ENCODE results near the gene PLOD1. TPM values are rescaled to one million over a fixed set of nuclear protein-coding genes. Genes with fewer than 3 reads are reported as not detected.
A peak's percentile ranks its signal among the peaks of the same experiment; 100 is the strongest.
"Not testable (repeated sequence)": the region's sequence is repeated elsewhere in the genome, so short reads cannot be mapped to it uniquely, and the experiment has no call there.

PLOD1 gene
- total RNA-seq, 1 donor from 2014 or later = 204 TPM

- H3K4me3 Mint-ChIP-seq (ENCODE audit: unreplicated experiment) = no peak overlapping the region
- no peaks in the 10 kb centered on the region for H3K4me1 Mint-ChIP-seq (ENCODE audit: unreplicated experiment)
- peaks cover 60% of the 10 kb centered on the region for H3K36me3 Mint-ChIP-seq (ENCODE audit: unreplicated experiment)
- DNase-seq (ENCODE audit: extremely low spot score, unreplicated experiment) = no peak
- no peaks in the 10 kb centered on the region for H3K9me3 Mint-ChIP-seq (ENCODE audit: unreplicated experiment)
- TF ChIP-seq CTCF (IDR thresholded peaks at IDR 0.05) = no peak
- H3K27ac Mint-ChIP-seq (ENCODE audit: unreplicated experiment) = peak overlapping the region; percentile 50
- no peaks in the 10 kb centered on the region for H3K27me3 Mint-ChIP-seq (ENCODE audit: unreplicated experiment)
Observed at GRCh38 chr1:12001996-12002493, 67.5 kb downstream of the PLOD1 start.

DNA sequence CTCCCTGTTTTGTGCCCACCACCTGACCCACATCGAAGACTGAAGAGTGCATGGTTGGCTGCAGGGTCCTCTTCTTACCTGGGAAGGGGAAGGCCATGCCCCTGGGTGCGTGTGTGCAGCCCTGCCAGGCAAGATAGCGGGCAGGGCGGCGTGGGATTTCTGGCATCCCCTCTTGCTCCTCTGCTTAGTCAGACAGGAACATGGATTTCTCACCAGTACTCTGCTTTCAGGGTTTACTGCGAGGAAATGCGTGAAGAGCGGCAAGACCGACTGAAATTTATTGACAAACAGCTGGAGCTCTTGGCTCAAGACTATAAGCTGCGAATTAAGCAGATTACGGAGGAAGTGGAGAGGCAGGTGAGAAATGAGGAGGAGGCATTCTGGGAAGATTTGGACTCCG lies 69.2 kb downstream of the PLOD1 start:
- no peak for TF ChIP-seq CTCF (IDR thresholded peaks at IDR 0.05)
- no peak for DNase-seq (ENCODE audit: extremely low spot score, unreplicated experiment)
- Mint-ChIP-seq H3K4me3 (ENCODE audit: unreplicated experiment) (no peak overlapping the region), H3K9me3 (ENCODE audit: unreplicated experiment) (no peaks in the 10 kb centered on the region), H3K27me3 (ENCODE audit: unreplicated experiment) (no peaks in the 10 kb centered on the region), H3K27ac (ENCODE audit: unreplicated experiment) (no peak overlapping the region), H3K36me3 (ENCODE audit: unreplicated experiment) (peaks cover 56% of the 10 kb centered on the region), H3K4me1 (ENCODE audit: unreplicated experiment) (no peaks in the 10 kb centered on the region)

GRCh38 chr1:12005488-12006166 lies 71.1 kb downstream of the PLOD1 start:
- H3K27ac Mint-ChIP-seq (ENCODE audit: unreplicated experiment) = no peak overlapping the region
- H3K36me3 Mint-ChIP-seq (ENCODE audit: unreplicated experiment) = peaks cover 56% of the 10 kb centered on the region

DNA sequence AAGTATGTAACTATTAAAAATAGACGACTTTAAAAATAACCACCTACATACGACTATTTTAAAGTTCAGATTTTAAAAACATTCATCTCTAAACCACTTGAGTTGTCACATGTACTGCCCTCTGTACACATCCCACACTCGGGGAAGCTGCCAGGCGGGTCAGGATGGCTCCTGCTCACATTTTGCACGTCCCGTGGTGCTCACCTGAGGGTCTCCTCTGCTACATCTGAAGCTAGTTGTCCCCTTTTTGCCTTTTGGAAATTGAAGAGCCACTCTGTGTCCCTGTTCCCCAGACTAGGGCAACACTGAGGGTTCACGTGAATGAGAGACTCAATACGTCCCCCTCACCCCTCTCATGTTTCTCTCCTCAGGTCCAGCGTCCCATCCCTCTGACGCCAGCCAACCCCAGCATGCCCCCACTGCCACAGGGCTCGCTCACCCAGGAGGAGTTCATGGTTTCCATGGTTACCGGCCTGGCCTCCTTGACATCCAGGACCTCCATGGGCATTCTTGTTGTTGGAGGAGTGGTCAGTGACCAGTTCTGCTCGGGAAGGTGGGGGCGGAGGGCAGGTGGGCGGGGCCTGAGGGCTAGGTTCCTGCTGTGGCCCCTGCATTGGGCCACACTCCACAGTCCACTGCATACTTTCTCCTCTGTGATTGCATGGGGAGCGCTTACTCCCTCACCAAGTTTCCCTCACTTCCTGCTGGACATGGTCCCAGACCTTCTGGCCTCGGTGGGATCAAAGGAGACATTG lies 71.8 kb downstream of the PLOD1 start:
- Mint-ChIP-seq H3K4me1 (ENCODE audit: unreplicated experiment) (no peaks in the 10 kb centered on the region), H3K9me3 (ENCODE audit: unreplicated experiment) (no peaks in the 10 kb centered on the region), H3K4me3 (ENCODE audit: unreplicated experiment) (no peak overlapping the region), H3K27me3 (ENCODE audit: unreplicated experiment) (no peaks in the 10 kb centered on the region), H3K36me3 (ENCODE audit: unreplicated experiment) (peaks cover 60% of the 10 kb centered on the region), H3K27ac (ENCODE audit: unreplicated experiment) (no peak overlapping the region)
- no peak for TF ChIP-seq CTCF (IDR thresholded peaks at IDR 0.05)
- DNase-seq (ENCODE audit: extremely low spot score, unreplicated experiment) = no peak

More at GRCh38 chr1:12005488-12006166, 71.1 kb downstream of the PLOD1 start:
- Mint-ChIP-seq H3K4me3 (ENCODE audit: unreplicated experiment) (no peak overlapping the region), H3K4me1 (ENCODE audit: unreplicated experiment) (no peaks in the 10 kb centered on the region), H3K27me3 (ENCODE audit: unreplicated experiment) (no peaks in the 10 kb centered on the region), H3K9me3 (ENCODE audit: unreplicated experiment) (no peaks in the 10 kb centered on the region)
- TF ChIP-seq CTCF (IDR thresholded peaks at IDR 0.05) = no peak
- no peak for DNase-seq (ENCODE audit: extremely low spot score, unreplicated experiment)

GRCh38 chr1:12007204-12007603 lies 72.7 kb downstream of the PLOD1 start:
- Mint-ChIP-seq H3K4me3 (ENCODE audit: unreplicated experiment) (no peak overlapping the region), H3K27ac (ENCODE audit: unreplicated experiment) (no peak overlapping the region), H3K4me1 (ENCODE audit: unreplicated experiment) (no peaks in the 10 kb centered on the region), H3K27me3 (ENCODE audit: unreplicated experiment) (no peaks in the 10 kb centered on the region), H3K9me3 (ENCODE audit: unreplicated experiment) (no peaks in the 10 kb centered on the region), H3K36me3 (ENCODE audit: unreplicated experiment) (peaks cover 61% of the 10 kb centered on the region)
- no peak for TF ChIP-seq CTCF (IDR thresholded peaks at IDR 0.05)
- no peak for DNase-seq (ENCODE audit: extremely low spot score, unreplicated experiment)

GRCh38 chr1:12008355-12008754 lies 73.8 kb downstream of the PLOD1 start:
- H3K4me1 Mint-ChIP-seq (ENCODE audit: unreplicated experiment); H3K27ac Mint-ChIP-seq (ENCODE audit: unreplicated experiment); DNase-seq (ENCODE audit: extremely low spot score, unreplicated experiment); H3K27me3 Mint-ChIP-seq (ENCODE audit: unreplicated experiment); H3K4me3 Mint-ChIP-seq (ENCODE audit: unreplicated experiment); H3K9me3 Mint-ChIP-seq (ENCODE audit: unreplicated experiment): not testable (repeated sequence)
- H3K36me3 Mint-ChIP-seq (ENCODE audit: unreplicated experiment) = peaks cover 53% of the 10 kb centered on the region
